HEK293 (cell line): ENCODE results near the gene PKNOX1.
"Not testable (repeated sequence)": the region's sequence is repeated elsewhere in the genome, so short reads cannot be mapped to it uniquely, and the experiment has no call there.

Experiments
- ATF2 ChIP-seq: fragments of 450-650 bp; formaldehyde crosslinking; IDR thresholded peaks from 2 replicates; pipeline ENCODE4 v1.5.1; 2016; ENCODE audit warnings: missing biosample characterization, missing genetic modification characterization, low read depth
- CTCF ChIP-seq: fragments of 450-650 bp; formaldehyde crosslinking; IDR thresholded peaks from 2 replicates; pipeline ENCODE4 v1.5.1; 2016; ENCODE audit warnings: missing biosample characterization, missing genetic modification characterization
- ELK4 ChIP-seq: IDR thresholded peaks from 2 replicates; pipeline ENCODE4 v1.6.1; 2011; ENCODE audit warnings: mild to moderate bottlenecking, low read depth, low read length, borderline replicate concordance
- OSR2 ChIP-seq: fragments of 450-650 bp; formaldehyde crosslinking; IDR thresholded peaks from 2 replicates; pipeline ENCODE4 v1.5.1; 2016; ENCODE audit warnings: missing biosample characterization, missing genetic modification characterization
- SP2 ChIP-seq: fragments of 450-650 bp; formaldehyde crosslinking; IDR thresholded peaks from 2 replicates; pipeline ENCODE4 v1.5.1; 2016; ENCODE audit warnings: missing biosample characterization, missing genetic modification characterization
- ZNF114 ChIP-seq: fragments of 450-650 bp; formaldehyde crosslinking; IDR thresholded peaks from 2 replicates; pipeline ENCODE4 v1.5.0; 2017; ENCODE audit warnings: missing biosample characterization, missing genetic modification characterization
- ZNF26 ChIP-seq: fragments of 450-650 bp; formaldehyde crosslinking; IDR thresholded peaks from 2 replicates; pipeline ENCODE4 v1.5.1; 2016; ENCODE audit warnings: missing biosample characterization, missing genetic modification characterization
- ZNF433 ChIP-seq: fragments of 450-650 bp; formaldehyde crosslinking; IDR thresholded peaks from 2 replicates; pipeline ENCODE4 v1.5.1; 2016; ENCODE audit warnings: missing biosample characterization, missing genetic modification characterization, low read depth
- ZNF513 ChIP-seq: fragments of 450-650 bp; IDR thresholded peaks from 2 replicates; pipeline ENCODE4 v1.5.1; 2018; ENCODE audit warnings: missing biosample characterization, missing genetic modification characterization
- ZNF571 ChIP-seq: fragments of 450-650 bp; formaldehyde crosslinking; IDR thresholded peaks from 2 replicates; pipeline ENCODE4 v1.5.0; 2017; ENCODE audit warnings: missing biosample characterization, missing genetic modification characterization
- ZNF837 ChIP-seq: fragments of 450-650 bp; formaldehyde crosslinking; IDR thresholded peaks from 2 replicates; pipeline ENCODE4 v1.5.1; 2016; ENCODE audit warnings: missing biosample characterization, missing genetic modification characterization
- TF ChIP-seq, protein P1 (sequence below): fragments of 450-650 bp; formaldehyde crosslinking; IDR thresholded peaks from 2 replicates; pipeline ENCODE4; 2016; ENCODE audit warnings: missing biosample characterization, missing genetic modification characterization
- TF ChIP-seq, protein P2 (sequence below): fragments of 450-650 bp; formaldehyde crosslinking; IDR thresholded peaks from 2 replicates; pipeline ENCODE4 v1.5.1; 2016; ENCODE audit warnings: missing biosample characterization, missing genetic modification characterization
- TF ChIP-seq, protein P3 (sequence below): fragments of 450-650 bp; formaldehyde crosslinking; IDR thresholded peaks from 2 replicates; pipeline ENCODE4 v1.5.1; 2016; ENCODE audit warnings: missing biosample characterization, missing genetic modification characterization, low read depth

DNA sequence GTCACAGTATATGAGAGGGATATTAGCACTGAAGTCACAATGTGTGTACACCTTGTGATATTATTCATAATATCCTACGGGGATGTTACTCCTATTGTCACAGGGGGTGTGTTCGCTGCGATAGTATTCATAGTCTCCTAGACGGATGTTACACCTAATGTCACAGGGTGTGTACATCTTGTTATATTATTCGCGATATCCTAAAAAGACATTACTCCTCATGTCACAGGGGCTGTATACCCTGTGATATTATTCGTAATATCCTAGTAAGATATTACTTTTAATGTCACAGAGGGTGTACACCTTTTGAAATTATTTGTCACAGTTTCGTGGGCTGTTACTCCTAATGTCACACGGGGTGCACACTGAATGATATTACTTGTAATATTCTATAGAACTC is 23.2 kb upstream of the PKNOX1 start:
- not testable (repeated sequence) for TF ChIP-seq ZNF26 (tag by site-specific recombination); CTCF; ZNF114; ATF2; SP2 (tag by site-specific recombination); ZNF571 (tag by site-specific recombination); OSR2 (tag by site-specific recombination); ELK4; ZNF837; ZNF513 (tag by site-specific recombination); ZNF433 (tag by site-specific recombination)
- TF ChIP-seq, protein P1, sequence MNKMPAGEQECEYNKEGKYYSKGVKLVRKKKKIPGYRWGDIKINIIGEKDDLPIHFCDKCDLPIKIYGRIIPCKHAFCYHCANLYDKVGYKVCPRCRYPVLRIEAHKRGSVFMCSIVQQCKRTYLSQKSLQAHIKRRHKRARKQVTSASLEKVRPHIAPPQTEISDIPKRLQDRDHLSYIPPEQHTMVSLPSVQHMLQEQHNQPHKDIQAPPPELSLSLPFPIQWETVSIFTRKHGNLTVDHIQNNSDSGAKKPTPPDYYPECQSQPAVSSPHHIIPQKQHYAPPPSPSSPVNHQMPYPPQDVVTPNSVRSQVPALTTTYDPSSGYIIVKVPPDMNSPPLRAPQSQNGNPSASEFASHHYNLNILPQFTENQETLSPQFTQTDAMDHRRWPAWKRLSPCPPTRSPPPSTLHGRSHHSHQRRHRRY (tag by site-specific recombination): not testable (repeated sequence)
- TF ChIP-seq, protein P2, sequence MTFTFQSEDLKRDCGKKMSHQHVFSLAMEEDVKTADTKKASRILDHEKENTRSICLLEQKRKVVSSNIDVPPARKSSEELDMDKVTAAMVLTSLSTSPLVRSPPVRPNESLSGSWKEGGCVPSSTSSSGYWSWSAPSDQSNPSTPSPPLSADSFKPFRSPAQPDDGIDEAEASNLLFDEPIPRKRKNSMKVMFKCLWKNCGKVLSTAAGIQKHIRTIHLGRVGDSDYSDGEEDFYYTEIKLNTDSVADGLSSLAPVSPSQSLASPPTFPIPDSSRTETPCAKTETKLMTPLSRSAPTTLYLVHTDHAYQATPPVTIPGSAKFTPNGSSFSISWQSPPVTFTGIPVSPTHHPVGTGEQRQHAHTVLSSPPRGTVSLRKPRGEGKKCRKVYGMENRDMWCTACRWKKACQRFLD (tag by site-specific recombination): not testable (repeated sequence)
- TF ChIP-seq, protein P3, sequence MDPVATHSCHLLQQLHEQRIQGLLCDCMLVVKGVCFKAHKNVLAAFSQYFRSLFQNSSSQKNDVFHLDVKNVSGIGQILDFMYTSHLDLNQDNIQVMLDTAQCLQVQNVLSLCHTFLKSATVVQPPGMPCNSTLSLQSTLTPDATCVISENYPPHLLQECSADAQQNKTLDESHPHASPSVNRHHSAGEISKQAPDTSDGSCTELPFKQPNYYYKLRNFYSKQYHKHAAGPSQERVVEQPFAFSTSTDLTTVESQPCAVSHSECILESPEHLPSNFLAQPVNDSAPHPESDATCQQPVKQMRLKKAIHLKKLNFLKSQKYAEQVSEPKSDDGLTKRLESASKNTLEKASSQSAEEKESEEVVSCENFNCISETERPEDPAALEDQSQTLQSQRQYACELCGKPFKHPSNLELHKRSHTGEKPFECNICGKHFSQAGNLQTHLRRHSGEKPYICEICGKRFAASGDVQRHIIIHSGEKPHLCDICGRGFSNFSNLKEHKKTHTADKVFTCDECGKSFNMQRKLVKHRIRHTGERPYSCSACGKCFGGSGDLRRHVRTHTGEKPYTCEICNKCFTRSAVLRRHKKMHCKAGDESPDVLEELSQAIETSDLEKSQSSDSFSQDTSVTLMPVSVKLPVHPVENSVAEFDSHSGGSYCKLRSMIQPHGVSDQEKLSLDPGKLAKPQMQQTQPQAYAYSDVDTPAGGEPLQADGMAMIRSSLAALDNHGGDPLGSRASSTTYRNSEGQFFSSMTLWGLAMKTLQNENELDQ (tag by site-specific recombination): not testable (repeated sequence)
